ENCODE data around the gene CFAP43. TPM values are rescaled to one million over a fixed set of nuclear protein-coding genes. Genes with fewer than 3 reads are reported as not detected.

The CFAP43 gene
- total and polyA plus RNA-seq, 10 of the 15 experiments (the other 5 are each of a cell fraction or from before 2014, with no cell fraction given), result 0.06 to 0.14 (median 0.10) TPM; not detected in 5

DNA sequence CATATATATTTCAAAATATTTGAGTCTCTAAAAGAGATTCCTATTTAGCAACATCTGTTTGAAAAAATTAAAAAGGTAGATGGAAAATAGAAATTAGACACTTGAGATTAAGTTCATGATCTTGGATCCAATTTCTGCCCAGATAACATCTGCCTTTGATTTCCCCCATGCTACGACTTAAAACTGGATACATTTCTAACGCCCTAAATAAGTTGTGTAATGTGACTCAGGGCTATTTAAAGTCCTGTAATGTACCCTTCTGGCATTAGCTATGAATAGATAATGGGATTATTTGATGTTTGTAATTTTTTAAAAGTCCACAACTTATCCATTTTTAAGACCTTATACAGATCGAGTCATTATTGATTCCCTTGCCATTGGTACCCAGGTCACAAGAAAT, 23.4 kb downstream of the CFAP43 start:
- WGBS (ENCODE audit: insufficient coverage, insufficient replicate concordance, low lambda C conversion rate, missing lambda C conversion rate), result 10% methylated on average over 3 of the region's 3 CpGs
- no peaks in the 10 kb centered on the region for H3K36me3 ChIP-seq (ENCODE audit: control insufficient read depth in 2 of 2, insufficient read depth in 2 of 2, low read length in 1 of 2)
- FAIRE-seq, result no peak
- no TSS peak for BruUV-seq (replicated peaks)
- DNase-seq (ENCODE audit: low read depth, low spot score), result no peak
- H3K79me2 ChIP-seq (ENCODE audit: control insufficient read depth, insufficient read depth, low read length), result no peaks in the 10 kb centered on the region
- no peak overlapping the region for H3K4me3 ChIP-seq
- no peak for TF ChIP-seq ZSCAN29 (IDR thresholded peaks at IDR 0.05)
- TF ChIP-seq, protein P1, sequence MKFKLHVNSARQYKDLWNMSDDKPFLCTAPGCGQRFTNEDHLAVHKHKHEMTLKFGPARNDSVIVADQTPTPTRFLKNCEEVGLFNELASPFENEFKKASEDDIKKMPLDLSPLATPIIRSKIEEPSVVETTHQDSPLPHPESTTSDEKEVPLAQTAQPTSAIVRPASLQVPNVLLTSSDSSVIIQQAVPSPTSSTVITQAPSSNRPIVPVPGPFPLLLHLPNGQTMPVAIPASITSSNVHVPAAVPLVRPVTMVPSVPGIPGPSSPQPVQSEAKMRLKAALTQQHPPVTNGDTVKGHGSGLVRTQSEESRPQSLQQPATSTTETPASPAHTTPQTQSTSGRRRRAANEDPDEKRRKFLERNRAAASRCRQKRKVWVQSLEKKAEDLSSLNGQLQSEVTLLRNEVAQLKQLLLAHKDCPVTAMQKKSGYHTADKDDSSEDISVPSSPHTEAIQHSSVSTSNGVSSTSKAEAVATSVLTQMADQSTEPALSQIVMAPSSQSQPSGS (IDR thresholded peaks at IDR 0.05; ENCODE audit: low read length), result no peak
- no peak for TF ChIP-seq SMAD5 (IDR thresholded peaks at IDR 0.05; ENCODE audit: low read depth)
- TF ChIP-seq BCL3 (IDR thresholded peaks at IDR 0.05; ENCODE audit: borderline replicate concordance, insufficient read depth, low read depth, low read length, poor library complexity, severe bottlenecking), result no peak
- no peak for TF ChIP-seq CHD1 (IDR thresholded peaks at IDR 0.05; ENCODE audit: low read depth, low read length)
- TF ChIP-seq CREM (IDR thresholded peaks at IDR 0.05; ENCODE audit: low read depth), result no peak
- TF ChIP-seq SP1 (IDR thresholded peaks at IDR 0.05; ENCODE audit: low read depth, low read length), result no peak
- TF ChIP-seq GABPA (IDR thresholded peaks at IDR 0.05; ENCODE audit: low read depth), result no peak
- no peak for TF ChIP-seq HDAC2 (IDR thresholded peaks at IDR 0.05)
- no peak for TF ChIP-seq NFXL1 (IDR thresholded peaks at IDR 0.05; ENCODE audit: borderline replicate concordance)
- TF ChIP-seq, protein P2, sequence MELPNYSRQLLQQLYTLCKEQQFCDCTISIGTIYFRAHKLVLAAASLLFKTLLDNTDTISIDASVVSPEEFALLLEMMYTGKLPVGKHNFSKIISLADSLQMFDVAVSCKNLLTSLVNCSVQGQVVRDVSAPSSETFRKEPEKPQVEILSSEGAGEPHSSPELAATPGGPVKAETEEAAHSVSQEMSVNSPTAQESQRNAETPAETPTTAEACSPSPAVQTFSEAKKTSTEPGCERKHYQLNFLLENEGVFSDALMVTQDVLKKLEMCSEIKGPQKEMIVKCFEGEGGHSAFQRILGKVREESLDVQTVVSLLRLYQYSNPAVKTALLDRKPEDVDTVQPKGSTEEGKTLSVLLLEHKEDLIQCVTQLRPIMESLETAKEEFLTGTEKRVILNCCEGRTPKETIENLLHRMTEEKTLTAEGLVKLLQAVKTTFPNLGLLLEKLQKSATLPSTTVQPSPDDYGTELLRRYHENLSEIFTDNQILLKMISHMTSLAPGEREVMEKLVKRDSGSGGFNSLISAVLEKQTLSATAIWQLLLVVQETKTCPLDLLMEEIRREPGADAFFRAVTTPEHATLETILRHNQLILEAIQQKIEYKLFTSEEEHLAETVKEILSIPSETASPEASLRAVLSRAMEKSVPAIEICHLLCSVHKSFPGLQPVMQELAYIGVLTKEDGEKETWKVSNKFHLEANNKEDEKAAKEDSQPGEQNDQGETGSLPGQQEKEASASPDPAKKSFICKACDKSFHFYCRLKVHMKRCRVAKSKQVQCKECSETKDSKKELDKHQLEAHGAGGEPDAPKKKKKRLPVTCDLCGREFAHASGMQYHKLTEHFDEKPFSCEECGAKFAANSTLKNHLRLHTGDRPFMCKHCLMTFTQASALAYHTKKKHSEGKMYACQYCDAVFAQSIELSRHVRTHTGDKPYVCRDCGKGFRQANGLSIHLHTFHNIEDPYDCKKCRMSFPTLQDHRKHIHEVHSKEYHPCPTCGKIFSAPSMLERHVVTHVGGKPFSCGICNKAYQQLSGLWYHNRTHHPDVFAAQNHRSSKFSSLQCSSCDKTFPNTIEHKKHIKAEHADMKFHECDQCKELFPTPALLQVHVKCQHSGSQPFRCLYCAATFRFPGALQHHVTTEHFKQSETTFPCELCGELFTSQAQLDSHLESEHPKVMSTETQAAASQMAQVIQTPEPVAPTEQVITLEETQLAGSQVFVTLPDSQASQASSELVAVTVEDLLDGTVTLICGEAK (IDR thresholded peaks at IDR 0.05; ENCODE audit: borderline replicate concordance), result no peak
- TF ChIP-seq MTA3 (IDR thresholded peaks at IDR 0.05; ENCODE audit: borderline replicate concordance, low read length), result no peak
- TF ChIP-seq KDM1A (IDR thresholded peaks at IDR 0.05; ENCODE audit: borderline replicate concordance), result no peak
- TF ChIP-seq RELA (IDR thresholded peaks at IDR 0.05; ENCODE audit: borderline replicate concordance, partially characterized antibody), result no peak
- TF ChIP-seq RCOR1 (conservative IDR thresholded peaks at IDR 0.05; ENCODE audit: low read depth, low read length), result no peak
- H3K4me1 ChIP-seq (ENCODE audit: control insufficient read depth, insufficient read depth, low read length), result no peaks in the 10 kb centered on the region
- H3K27ac ChIP-seq (ENCODE audit: control insufficient read depth, insufficient read depth), result no peak overlapping the region
- no peak overlapping the region for H3K9ac ChIP-seq (ENCODE audit: control insufficient read depth, insufficient read depth, low read length)
- in situ Hi-C loops (cut with MboI) (loop anchor here (5.0 to 10.0 kb wide), 2 partner anchors 316 to 494 kb away; no protein-coding TSS in a partner anchor), intact Hi-C loops (cut with micrococcal nuclease; ENCODE audit: unreplicated experiment) (loop anchor here (1.0 to 5.0 kb wide), 3 partner anchors 163 to 496 kb away; no protein-coding TSS in a partner anchor)
- H3K9me3 ChIP-seq (replicated peaks; ENCODE audit: control insufficient read depth, insufficient read depth, low read length), result no peaks in the 10 kb centered on the region
- ChIA-PET RAD21 (ENCODE audit: unreplicated experiment) (interaction anchor here (0.6 kb wide), 1 partner anchor 319 kb away, joined by 4 read pairs; no protein-coding TSS in a partner anchor), SMC1A (ENCODE audit: uncharacterized antibody, unreplicated experiment) (no interaction called here), POLR2A (no interaction called here), CTCF (interaction anchor here (0.8 kb wide), 1 partner anchor 321 kb away, joined by 3 read pairs; no protein-coding TSS in a partner anchor)
- no peaks in the 10 kb centered on the region; a peak in 3 of 4 replicates for H3K27me3 ChIP-seq (replicated peaks in 1 of 2; ENCODE audit: control insufficient read depth in 2 of 2, insufficient read depth in 2 of 2, low read length in 1 of 2)
- no peak for ATAC-seq
- no peak overlapping the region for H2AFZ ChIP-seq (ENCODE audit: control insufficient read depth, low read depth, low read length)
- no peak overlapping the region for H3K4me2 ChIP-seq (ENCODE audit: control insufficient read depth, insufficient read depth)
- no peaks in the 10 kb centered on the region for H4K20me1 ChIP-seq (ENCODE audit: control insufficient read depth, insufficient read depth)

All from GM12878 (cell line).